Psoas muscle (tissue), 8 donors: ENCODE data around the gene ERI2. TPM values are rescaled to one million over a fixed set of nuclear protein-coding genes. Genes with fewer than 3 reads are reported as not detected.

Experiments
- ATAC-seq, 4 donors: fragments of 200-7000 bp; cut with Tn5 transposase; one replicate each; pipeline ENCODE4 v1.9.1; 2020; ENCODE audit warnings: moderate library complexity in 3 of 4, mild to moderate bottlenecking in 2 of 4
- DNase-seq, 2 donors: peaks; one replicate each; pipeline ENCODE4 v3.0.0-alpha.2; 2020
- H3K27ac ChIP-seq: fragments of 200-600 bp; one replicate; pipeline ENCODE4 v1.8.0; 2022
- H3K27me3 ChIP-seq, 3 donors: fragments of 200-600 bp in 1 of 3; one replicate each; pipeline versions ENCODE4 v1.6.1 to v1.8.0; 2013 to 2022; ENCODE audit warnings: low read length in 2 of 3, mild to moderate bottlenecking in 2 of 3, moderate library complexity in 1 of 3; ENCODE audit not compliant: insufficient read depth in 3 of 3
- H3K36me3 ChIP-seq, 2 donors: fragments of 200-600 bp in 1 of 2; one replicate each; pipeline versions ENCODE4 v1.6.1 to v1.8.0; 2013 to 2022; ENCODE audit warnings: low read depth in 1 of 2, mild to moderate bottlenecking in 1 of 2, moderate library complexity in 1 of 2; ENCODE audit not compliant: insufficient read depth in 1 of 2
- H3K4me1 ChIP-seq: fragments of 200-600 bp; one replicate; pipeline ENCODE4 v1.8.0; 2022
- H3K4me3 ChIP-seq: fragments of 200-600 bp; one replicate; pipeline ENCODE4 v1.8.0; 2022; ENCODE audit warnings: mild to moderate bottlenecking
- H3K9me3 ChIP-seq: fragments of 200-600 bp; one replicate; pipeline ENCODE4 v1.8.0; 2022
- WGBS, 3 donors: extraction: QIAGEN DNeasy Blood & Tissue Kit; methylation state at CpG; one replicate each; pipeline versions ENCODE4 v1.1.6 to v1.1.7; 2013; 5-methylcytosine and 5-hydroxymethylcytosine counted together
- intact Hi-C, 2 donors: fragments of 100-400 bp; cut with DNase I; formaldehyde crosslinking; loops; one replicate each; pipeline versions ENCODE4 v1.11.0 to v1.14.2; 2022
- polyA plus RNA-seq, 3 donors: library from polyadenylated mRNA; stranded (reverse); fragments of 200-250 nt; gene quantifications; one replicate each; pipeline ENCODE4 v1.2.3, GENCODE V29; 2013
- total RNA-seq, 4 donors: library from RNA; stranded (reverse); fragmentation: NEBNext Ultra II Directional in 2 of 4; extraction: Animal tissue kit (Norgen Biotek cat#: 25700) in 2 of 4; gene quantifications; one replicate each; pipeline versions ENCODE4 v1.2.1 to v1.2.4, GENCODE V29; 2021 to 2023
- TF ChIP-seq, protein P1 (sequence below): fragments of 200-600 bp; IDR thresholded peaks from one replicate; pipeline ENCODE4 v1.8.0; 2022; ENCODE audit warnings: antibody characterized with exemption
- donor health status: healthy with polysubstance abuse.
- donor health status: DM: no; HTN: no; CAD: no; lungs with moderate emphysema.
- donor health status: Bipolar disorder and iron deficiency.
- donor health status: healthy.
- donor health status: DM: yes; HTN: yes; CAD: no.
- donor health status: DM: no; HTN: no; CAD: no.
- donor health status: DM: no; HTN: no; CAD: no.
- donor health status: DM: yes; HTN: yes; CAD: no.

The ERI2 gene
- total and polyA plus RNA-seq, 7 donors, result 3.6 to 14.9 (median 6.5) TPM

DNA sequence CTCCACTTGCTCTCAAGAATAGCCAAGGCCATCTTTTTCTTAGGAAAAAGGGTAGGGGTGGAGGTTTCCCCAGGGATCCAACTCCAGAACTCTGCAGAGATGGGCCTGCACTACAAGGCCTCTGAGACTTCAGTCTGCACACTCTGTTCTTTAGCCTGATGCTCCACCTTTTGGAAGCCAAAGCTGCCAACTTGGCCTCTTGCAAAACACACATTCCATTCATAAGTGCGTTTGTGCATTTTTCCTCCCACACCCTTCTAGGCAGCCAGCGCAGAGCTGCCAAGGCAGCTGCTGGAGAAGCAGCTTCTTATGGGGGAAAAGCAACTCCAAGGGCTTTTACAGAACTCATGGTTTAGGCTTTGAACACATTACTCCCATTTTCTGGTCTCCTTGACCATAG lies 45.3 kb upstream of the ERI2 start:
- Histone ChIP-seq H3K27me3 (no peaks in the 10 kb centered on the region), H3K4me3 (no peak overlapping the region), H3K4me1 (peaks cover 15% of the 10 kb centered on the region), H3K36me3 (peaks cover 6 to 7% of the 10 kb centered on the region in 2 donors), H3K27ac (peak overlapping the region; percentile 53), H3K9me3 (no peaks in the 10 kb centered on the region)
- ATAC-seq, result peak; percentile 59 to 90 (median 88)
- 8 to 12% (median 11%) methylated on average over 2 of the region's 2 CpGs for WGBS, 3 donors
- intact Hi-C loops, result loop anchor here (5.0 to 10.0 kb wide), 2 partner anchors 46 to 153 kb away; no protein-coding TSS in a partner anchor
- TF ChIP-seq, protein P1, sequence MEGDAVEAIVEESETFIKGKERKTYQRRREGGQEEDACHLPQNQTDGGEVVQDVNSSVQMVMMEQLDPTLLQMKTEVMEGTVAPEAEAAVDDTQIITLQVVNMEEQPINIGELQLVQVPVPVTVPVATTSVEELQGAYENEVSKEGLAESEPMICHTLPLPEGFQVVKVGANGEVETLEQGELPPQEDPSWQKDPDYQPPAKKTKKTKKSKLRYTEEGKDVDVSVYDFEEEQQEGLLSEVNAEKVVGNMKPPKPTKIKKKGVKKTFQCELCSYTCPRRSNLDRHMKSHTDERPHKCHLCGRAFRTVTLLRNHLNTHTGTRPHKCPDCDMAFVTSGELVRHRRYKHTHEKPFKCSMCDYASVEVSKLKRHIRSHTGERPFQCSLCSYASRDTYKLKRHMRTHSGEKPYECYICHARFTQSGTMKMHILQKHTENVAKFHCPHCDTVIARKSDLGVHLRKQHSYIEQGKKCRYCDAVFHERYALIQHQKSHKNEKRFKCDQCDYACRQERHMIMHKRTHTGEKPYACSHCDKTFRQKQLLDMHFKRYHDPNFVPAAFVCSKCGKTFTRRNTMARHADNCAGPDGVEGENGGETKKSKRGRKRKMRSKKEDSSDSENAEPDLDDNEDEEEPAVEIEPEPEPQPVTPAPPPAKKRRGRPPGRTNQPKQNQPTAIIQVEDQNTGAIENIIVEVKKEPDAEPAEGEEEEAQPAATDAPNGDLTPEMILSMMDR, result no peak
- DNase-seq, result peak; percentile 82 to 88

DNA sequence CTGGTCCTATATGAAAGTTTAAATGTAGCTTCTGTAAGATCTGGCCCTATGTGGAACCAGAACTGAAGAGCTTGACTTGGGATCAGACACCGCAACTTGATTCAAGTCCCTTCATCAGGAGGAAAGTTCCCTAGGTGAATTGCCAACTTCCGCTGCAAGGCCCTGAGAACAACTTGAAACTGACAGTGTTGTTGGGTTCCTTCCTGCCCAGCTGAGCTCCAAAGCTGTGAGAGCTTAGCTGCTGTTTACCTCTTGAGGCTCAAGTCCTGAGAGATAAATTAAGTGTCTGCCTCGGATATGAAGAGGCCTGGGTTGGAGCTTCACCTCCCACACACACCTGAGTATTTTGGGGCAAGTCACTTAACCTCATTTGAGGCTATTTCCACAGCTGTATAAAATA lies 44.7 kb upstream of the ERI2 start:
- H3K36me3 ChIP-seq, result peaks cover 6 to 7% of the 10 kb centered on the region in 2 donors
- ATAC-seq, result peak in 2 of 4 donors; percentile 25 to 56
- intact Hi-C loops, result loop anchor here (5.0 to 10.0 kb wide), 2 partner anchors 46 to 154 kb away; no protein-coding TSS in a partner anchor
- H3K27me3 ChIP-seq, result no peaks in the 10 kb centered on the region
- 41 to 56% (median 55%) methylated on average over 3 of the region's 3 CpGs for WGBS, 3 donors
- H3K9me3 ChIP-seq, result no peaks in the 10 kb centered on the region
- TF ChIP-seq, protein P1, result no peak
- H3K27ac ChIP-seq, result peak overlapping the region; percentile 53
- peaks cover 15% of the 10 kb centered on the region for H3K4me1 ChIP-seq
- no peak overlapping the region for H3K4me3 ChIP-seq
- peak in 1 of 2 donors; percentile 58 for DNase-seq

DNA sequence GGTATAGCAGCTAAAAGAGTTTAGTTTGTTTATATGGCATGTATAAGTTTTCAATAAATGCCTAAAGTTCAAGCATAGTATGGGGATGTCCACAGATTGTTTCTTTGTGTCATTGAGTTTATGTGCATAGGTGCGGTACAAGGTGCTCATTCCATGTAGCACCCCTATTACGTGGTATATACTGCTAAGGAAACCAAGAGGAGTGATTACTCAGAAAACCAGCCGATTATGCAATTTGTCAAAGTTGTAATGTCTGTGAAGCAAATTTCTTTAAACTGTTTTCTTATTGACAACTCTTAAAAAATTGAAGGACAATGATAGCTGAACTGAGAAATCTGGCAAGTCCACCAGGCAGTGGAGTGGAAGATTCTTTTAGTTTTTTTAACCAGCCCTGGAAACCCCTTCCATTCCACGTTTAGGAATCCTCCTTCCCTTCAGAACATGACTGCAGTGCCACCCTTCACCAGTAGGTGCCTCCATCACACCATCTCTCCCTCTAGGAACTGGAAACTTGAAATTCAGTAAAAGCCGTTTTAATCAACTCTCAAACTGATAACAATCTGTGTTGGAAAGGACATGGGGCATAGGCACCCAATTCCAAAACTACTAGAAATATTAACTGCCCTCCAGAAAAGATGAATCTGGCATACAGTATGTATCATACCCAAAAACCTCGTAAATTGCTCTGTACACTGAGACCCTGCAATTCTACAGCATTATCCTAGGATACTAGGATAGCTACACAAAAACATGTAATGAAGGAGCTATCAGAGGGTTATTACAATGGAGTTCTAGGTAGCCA lies 43.5 kb upstream of the ERI2 start:
- ATAC-seq, result peak; percentile 56 to 74 (median 68)
- intact Hi-C loops, result loop anchor here (1.0 to 10.0 kb wide), 4 partner anchors 48 to 234 kb away; no protein-coding TSS in a partner anchor
- Histone ChIP-seq H3K4me3 (no peak overlapping the region), H3K4me1 (peaks cover 15% of the 10 kb centered on the region), H3K27ac (no peak overlapping the region), H3K9me3 (no peaks in the 10 kb centered on the region), H3K36me3 (peaks cover 0 to 3% of the 10 kb centered on the region in 2 donors), H3K27me3 (no peaks in the 10 kb centered on the region)
- peak; percentile 69 to 82 for DNase-seq
- 51 to 56% (median 51%) methylated on average over 6 of the region's 6 CpGs for WGBS, 3 donors
- TF ChIP-seq, protein P1, result peak; percentile 99

DNA sequence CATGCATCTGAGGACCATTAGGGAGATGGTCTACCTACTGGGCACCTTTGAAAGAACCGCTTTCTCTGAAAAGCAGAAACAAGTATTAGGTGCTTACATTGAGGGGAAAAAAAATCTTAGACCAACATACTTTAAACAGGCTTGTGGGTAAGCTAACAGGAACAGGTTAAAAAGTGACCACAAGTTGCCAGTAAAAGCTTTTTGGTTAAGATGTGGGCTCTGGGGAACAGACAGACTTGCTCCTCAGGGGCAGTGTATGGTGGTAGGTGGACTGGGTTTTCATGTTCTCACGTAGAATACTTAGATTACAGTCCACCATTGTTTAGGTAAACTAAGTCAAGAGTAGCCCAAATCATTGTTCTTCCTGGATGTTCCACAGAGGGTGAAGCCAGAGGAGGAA lies 41.3 kb upstream of the ERI2 start:
- ATAC-seq, result no peak
- H3K36me3 ChIP-seq, result no peaks in the 10 kb centered on the region
- no peak overlapping the region for H3K4me3 ChIP-seq
- DNase-seq, result no peak
- no peaks in the 10 kb centered on the region for H3K27me3 ChIP-seq
- intact Hi-C loops, result no loop called here
- TF ChIP-seq, protein P1, result no peak
- no peak overlapping the region for H3K27ac ChIP-seq
- H3K9me3 ChIP-seq, result no peaks in the 10 kb centered on the region
- H3K4me1 ChIP-seq, result peaks cover 15% of the 10 kb centered on the region
- WGBS, 3 donors, result 48 to 96% (median 69%) methylated on average over 2 of the region's 2 CpGs
